HL-60 (cell line): ENCODE measurements around the gene CEP112.

Source experiments
- DNase-seq, 2 experiments: peaks; one replicate each; pipeline ENCODE4 v3.0.0-alpha.2; 2010 to 2020; ENCODE audit warnings: low read depth in 1 of 2, low spot score in 1 of 2
- H3K27ac ChIP-seq: fragments of 250-450 bp; sonication (Bioruptor Pico); replicated peaks from 2 replicates; pipeline ENCODE4 v1.5.1; 2020; ENCODE audit warnings: mild to moderate bottlenecking, moderate library complexity
- H3K27me3 ChIP-seq: fragments of 250-450 bp; sonication (Bioruptor Pico); 2 replicates; pipeline ENCODE4 v1.5.1; 2021; ENCODE audit warnings: mild to moderate bottlenecking, moderate library complexity; ENCODE audit not compliant: insufficient read depth, poor library complexity, severe bottlenecking
- H3K4me3 ChIP-seq: replicated peaks from 2 replicates; pipeline ENCODE4 v1.5.1; 2011; ENCODE audit warnings: mild to moderate bottlenecking, control low read depth, low read length; ENCODE audit not compliant: insufficient read depth
- GABPA ChIP-seq: IDR thresholded peaks from 2 replicates; pipeline ENCODE4 v1.6.1; 2012; ENCODE audit warnings: low read depth
- POLR2AphosphoS5 ChIP-seq: IDR thresholded peaks from 2 replicates; pipeline ENCODE4 v1.6.1; 2012; ENCODE audit warnings: low read depth
- SPI1 ChIP-seq: IDR thresholded peaks from 2 replicates; pipeline ENCODE4 v1.6.1; 2012; ENCODE audit warnings: low read depth, mild to moderate bottlenecking, borderline replicate concordance
- TF ChIP-seq, protein P1 (sequence below): IDR thresholded peaks from 2 replicates; pipeline ENCODE4 v1.6.1; 2012; ENCODE audit warnings: low read depth; ENCODE audit not compliant: insufficient replicate concordance
- TF ChIP-seq, protein P2 (sequence below): IDR thresholded peaks from one replicate; pipeline ENCODE4 v1.5.1; 2011; ENCODE audit warnings: low read length, control low read depth, inconsistent platforms; ENCODE audit not compliant: insufficient read depth

The CEP112 gene

DNA sequence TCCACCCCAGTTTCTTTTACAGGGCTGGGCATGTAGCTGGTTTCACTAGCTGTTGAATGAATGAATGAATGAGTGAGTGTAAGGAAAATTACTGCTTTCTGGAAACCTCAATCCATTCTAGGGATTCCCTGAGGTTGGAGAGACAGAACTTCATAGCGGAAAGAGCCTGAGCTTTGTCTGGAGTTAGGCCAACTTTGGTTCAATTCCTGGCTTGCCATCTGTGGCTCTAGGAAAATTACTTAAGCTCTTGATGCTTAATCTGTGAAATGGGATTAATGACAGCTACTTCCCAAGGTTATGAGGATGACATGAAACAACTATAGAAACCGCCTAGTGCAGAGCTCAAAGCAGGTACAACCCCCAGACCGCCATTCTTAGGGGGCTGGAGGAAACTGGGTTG, 554.1 kb downstream of the CEP112 start:
- TF ChIP-seq, protein P1, sequence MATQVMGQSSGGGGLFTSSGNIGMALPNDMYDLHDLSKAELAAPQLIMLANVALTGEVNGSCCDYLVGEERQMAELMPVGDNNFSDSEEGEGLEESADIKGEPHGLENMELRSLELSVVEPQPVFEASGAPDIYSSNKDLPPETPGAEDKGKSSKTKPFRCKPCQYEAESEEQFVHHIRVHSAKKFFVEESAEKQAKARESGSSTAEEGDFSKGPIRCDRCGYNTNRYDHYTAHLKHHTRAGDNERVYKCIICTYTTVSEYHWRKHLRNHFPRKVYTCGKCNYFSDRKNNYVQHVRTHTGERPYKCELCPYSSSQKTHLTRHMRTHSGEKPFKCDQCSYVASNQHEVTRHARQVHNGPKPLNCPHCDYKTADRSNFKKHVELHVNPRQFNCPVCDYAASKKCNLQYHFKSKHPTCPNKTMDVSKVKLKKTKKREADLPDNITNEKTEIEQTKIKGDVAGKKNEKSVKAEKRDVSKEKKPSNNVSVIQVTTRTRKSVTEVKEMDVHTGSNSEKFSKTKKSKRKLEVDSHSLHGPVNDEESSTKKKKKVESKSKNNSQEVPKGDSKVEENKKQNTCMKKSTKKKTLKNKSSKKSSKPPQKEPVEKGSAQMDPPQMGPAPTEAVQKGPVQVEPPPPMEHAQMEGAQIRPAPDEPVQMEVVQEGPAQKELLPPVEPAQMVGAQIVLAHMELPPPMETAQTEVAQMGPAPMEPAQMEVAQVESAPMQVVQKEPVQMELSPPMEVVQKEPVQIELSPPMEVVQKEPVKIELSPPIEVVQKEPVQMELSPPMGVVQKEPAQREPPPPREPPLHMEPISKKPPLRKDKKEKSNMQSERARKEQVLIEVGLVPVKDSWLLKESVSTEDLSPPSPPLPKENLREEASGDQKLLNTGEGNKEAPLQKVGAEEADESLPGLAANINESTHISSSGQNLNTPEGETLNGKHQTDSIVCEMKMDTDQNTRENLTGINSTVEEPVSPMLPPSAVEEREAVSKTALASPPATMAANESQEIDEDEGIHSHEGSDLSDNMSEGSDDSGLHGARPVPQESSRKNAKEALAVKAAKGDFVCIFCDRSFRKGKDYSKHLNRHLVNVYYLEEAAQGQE: no peak
- TF ChIP-seq POLR2AphosphoS5 (no peak), GABPA (no peak), SPI1 (no peak)
- TF ChIP-seq, protein P2, sequence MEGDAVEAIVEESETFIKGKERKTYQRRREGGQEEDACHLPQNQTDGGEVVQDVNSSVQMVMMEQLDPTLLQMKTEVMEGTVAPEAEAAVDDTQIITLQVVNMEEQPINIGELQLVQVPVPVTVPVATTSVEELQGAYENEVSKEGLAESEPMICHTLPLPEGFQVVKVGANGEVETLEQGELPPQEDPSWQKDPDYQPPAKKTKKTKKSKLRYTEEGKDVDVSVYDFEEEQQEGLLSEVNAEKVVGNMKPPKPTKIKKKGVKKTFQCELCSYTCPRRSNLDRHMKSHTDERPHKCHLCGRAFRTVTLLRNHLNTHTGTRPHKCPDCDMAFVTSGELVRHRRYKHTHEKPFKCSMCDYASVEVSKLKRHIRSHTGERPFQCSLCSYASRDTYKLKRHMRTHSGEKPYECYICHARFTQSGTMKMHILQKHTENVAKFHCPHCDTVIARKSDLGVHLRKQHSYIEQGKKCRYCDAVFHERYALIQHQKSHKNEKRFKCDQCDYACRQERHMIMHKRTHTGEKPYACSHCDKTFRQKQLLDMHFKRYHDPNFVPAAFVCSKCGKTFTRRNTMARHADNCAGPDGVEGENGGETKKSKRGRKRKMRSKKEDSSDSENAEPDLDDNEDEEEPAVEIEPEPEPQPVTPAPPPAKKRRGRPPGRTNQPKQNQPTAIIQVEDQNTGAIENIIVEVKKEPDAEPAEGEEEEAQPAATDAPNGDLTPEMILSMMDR: no peak
- Histone ChIP-seq H3K27ac (no peak overlapping the region), H3K27me3 (peaks cover 4% of the 10 kb centered on the region), H3K4me3 (no peak overlapping the region)
- no peak for DNase-seq

DNA sequence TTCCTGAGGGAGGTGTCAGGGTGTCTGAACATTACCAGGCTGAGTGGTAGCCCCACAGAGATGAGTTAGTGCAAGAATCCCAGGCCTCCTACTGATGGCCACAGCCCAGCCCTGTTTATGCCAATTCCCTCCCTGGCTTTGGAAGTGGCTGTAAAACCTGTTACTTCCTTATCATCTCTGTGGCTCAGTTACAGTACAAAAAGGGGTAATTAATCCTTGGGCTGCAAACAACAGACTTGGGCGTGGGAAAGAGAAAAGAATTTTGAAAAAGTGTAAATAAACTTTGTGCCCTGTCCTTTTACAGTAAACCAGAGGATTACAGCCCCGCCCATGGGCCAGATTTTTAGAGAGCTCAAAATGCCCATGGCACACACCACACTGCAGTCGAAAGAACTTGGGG, 557.4 kb downstream of the CEP112 start:
- no peak for DNase-seq
- TF ChIP-seq GABPA (no peak), SPI1 (no peak), POLR2AphosphoS5 (no peak)
- TF ChIP-seq, protein P1: no peak
- TF ChIP-seq, protein P2: no peak
- Histone ChIP-seq H3K27ac (no peak overlapping the region), H3K4me3 (no peak overlapping the region), H3K27me3 (peaks cover 4% of the 10 kb centered on the region)

DNA sequence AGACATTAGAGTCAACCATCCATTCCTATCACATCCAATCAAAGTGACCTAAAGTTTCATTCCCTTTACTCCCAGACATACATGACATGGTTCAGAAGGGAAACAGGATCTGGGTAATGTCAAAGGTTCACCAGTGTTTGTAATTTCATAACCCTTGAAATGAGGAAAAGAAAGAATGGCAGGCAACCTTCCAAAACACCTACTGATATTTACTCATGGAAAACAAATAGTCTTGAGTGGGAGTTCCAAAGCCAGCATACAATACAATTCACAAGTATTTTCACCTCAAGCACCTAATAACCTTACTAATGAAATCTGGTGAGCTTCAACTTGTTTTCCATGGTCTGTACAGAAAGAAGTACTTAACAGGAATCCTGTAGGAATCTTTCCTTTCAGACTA, 557.9 kb downstream of the CEP112 start:
- H3K27ac ChIP-seq: no peak overlapping the region
- peaks cover 4% of the 10 kb centered on the region for H3K27me3 ChIP-seq
- no peak for DNase-seq
- no peak for TF ChIP-seq SPI1
- TF ChIP-seq GABPA: no peak
- TF ChIP-seq, protein P2: no peak
- no peak for TF ChIP-seq POLR2AphosphoS5
- TF ChIP-seq, protein P1: no peak
- no peak overlapping the region for H3K4me3 ChIP-seq
